ENCODE measurements around the gene CFAP65. TPM values are rescaled to one million over a fixed set of nuclear protein-coding genes. Genes with fewer than 3 reads are reported as not detected.
A peak's percentile ranks its signal among the peaks of the same experiment; 100 is the strongest.

CFAP65 gene
- total and polyA plus RNA-seq, 2 of the 4 experiments (the other 2 are of a cell fraction) = not detected

GRCh38 chr2:218980735-218981389 lies 60.5 kb downstream of the CFAP65 start:
- Histone ChIP-seq H3K4me3 (ENCODE audit: insufficient read depth, low read depth, low read length) (no peak overlapping the region), H2BK15ac (ENCODE audit: low read depth, low read length) (no peak overlapping the region), H3K9me3 (ENCODE audit: control insufficient read depth, insufficient read depth, low read length) (no peaks in the 10 kb centered on the region), H2AFZ (replicated peaks; ENCODE audit: low read length, poor library complexity) (peak overlapping the region; percentile 5), H3K14ac (replicated peaks; ENCODE audit: low read depth, low read length) (no peak overlapping the region), H3K9ac (ENCODE audit: low read depth, low read length) (no peak overlapping the region), H3K27me3 (ENCODE audit: control insufficient read depth, insufficient read depth, low read length) (peaks cover 72% of the 10 kb centered on the region), H3K18ac (ENCODE audit: low read depth, low read length) (no peak overlapping the region), H2AK9ac (replicated peaks; ENCODE audit: low read depth, low read length, poor library complexity) (no peak overlapping the region), H3K4me1 (ENCODE audit: control insufficient read depth, insufficient read depth, low read length) (0 out of 2 replicates have a peak, but pooled peaks cover 2% of the 10 kb centered on the region), H3K4ac (ENCODE audit: low read depth, low read length) (no peak overlapping the region), H4K91ac (ENCODE audit: insufficient read depth, low read depth, low read length) (no peak overlapping the region), H3K9me1 (ENCODE audit: insufficient read depth, low read length) (no peaks in the 10 kb centered on the region; the same call in 1 of the 2 replicates), H3K56ac (ENCODE audit: extremely low read depth, insufficient read depth, low read length) (no peak overlapping the region), H3K79me1 (ENCODE audit: low read depth in 1 of 2, low read length in 2 of 2) (no peaks in the 10 kb centered on the region), H2AK5ac (ENCODE audit: low read depth, low read length) (no peak overlapping the region), H2BK20ac (ENCODE audit: low read depth, low read length) (no peak overlapping the region), H4K8ac (ENCODE audit: low read depth in 2 of 2, low read length in 2 of 2) (no peak overlapping the region), H3K4me2 (ENCODE audit: low read depth, low read length) (no peak overlapping the region; the same call in 1 of the 2 replicates), H3K36me3 (ENCODE audit: control insufficient read depth, insufficient read depth, low read length) (no peaks in the 10 kb centered on the region), H3K27ac (ENCODE audit: insufficient read depth, low read length) (no peak overlapping the region), H4K5ac (ENCODE audit: low read depth, low read length) (no peak overlapping the region), H2BK120ac (ENCODE audit: low read depth, low read length) (no peak overlapping the region), H4K20me1 (ENCODE audit: insufficient read depth, low read length) (no peaks in the 10 kb centered on the region; the same call in 1 of the 2 replicates), H3K23ac (ENCODE audit: low read depth, low read length) (no peak overlapping the region), H2BK5ac (ENCODE audit: low read depth, low read length, poor library complexity, severe bottlenecking) (no peak overlapping the region)
- no TSS peak for BruUV-seq (replicated peaks)
- ChIA-PET CTCF (interaction anchor here (0.7 to 1.9 kb wide), 15 partner anchors 11 to 174 kb away, joined by 3 to 10 read pairs (median 4); partner anchors contain the start of gene CDK5R2), POLR2A (ENCODE audit: unreplicated experiment) (no interaction called here)
- intact Hi-C loops (cut with micrococcal nuclease) (no loop called here), in situ Hi-C loops (cut with MboI; ENCODE audit: low sequenced_read_pairs) (no loop called here), dilution Hi-C loops (cut with HindIII; ENCODE audit: low sequenced_read_pairs, unreplicated experiment) (no loop called here)
- DNase-seq (no peak), ATAC-seq (ENCODE audit: low read depth) (no peak)
- TF ChIP-seq RFX5 (IDR thresholded peaks at IDR 0.05; ENCODE audit: low read depth, low read length) (no peak), SMC3 (IDR thresholded peaks at IDR 0.05; ENCODE audit: low read depth, low read length) (no peak), MAFK (IDR thresholded peaks at IDR 0.05; ENCODE audit: low read depth, low read length) (no peak), CEBPB (IDR thresholded peaks at IDR 0.05; ENCODE audit: low read depth, low read length) (no peak), USF2 (IDR thresholded peaks at IDR 0.05; ENCODE audit: low read depth, low read length) (no peak), RCOR1 (IDR thresholded peaks at IDR 0.05; ENCODE audit: insufficient replicate concordance, low read length) (no peak), CTCF (conservative IDR thresholded peaks at IDR 0.05; ENCODE audit: low read depth, low read length) (no peak), MAZ (IDR thresholded peaks at IDR 0.05; ENCODE audit: borderline replicate concordance, low read depth, low read length) (no peak), NFE2L2 (IDR thresholded peaks at IDR 0.05; ENCODE audit: low read depth, low read length) (no peak), RAD21 (IDR thresholded peaks at IDR 0.05; ENCODE audit: low read length) (no peak), MXI1 (IDR thresholded peaks at IDR 0.05; ENCODE audit: borderline replicate concordance, low read depth, low read length) (no peak), ELK1 (IDR thresholded peaks at IDR 0.05; ENCODE audit: borderline replicate concordance, low read depth, low read length) (no peak), CHD1 (IDR thresholded peaks at IDR 0.05; ENCODE audit: low read depth, low read length) (no peak), BHLHE40 (IDR thresholded peaks at IDR 0.05; ENCODE audit: low read depth, low read length) (no peak), POLR2A (IDR thresholded peaks at IDR 0.05; ENCODE audit: low read depth, low read length) (no peak), FOS (IDR thresholded peaks at IDR 0.05; ENCODE audit: low read depth, low read length) (no peak)
- 2% methylated on average over 7 of the region's 26 CpGs; no CpG with 5 or more reads in 1 of the 2 experiments for WGBS, 2 experiments (ENCODE audit: extremely low coverage in 2 of 2, insufficient read length in 1 of 2)

Data from IMR-90 (cell line).